Stimulated activated CD4-positive, alpha-beta T cell treated with anti-CD3 and anti-CD28 coated beads, Interleukin-4, amount 100 ng/mL, for 1 hour (primary cell): ENCODE measurements around the gene PAQR6.
A peak's percentile ranks its signal among the peaks of the same experiment; 100 is the strongest.

Source experiments
- DNase-seq: peaks from one replicate; pipeline ENCODE4 v3.0.0-alpha.2; 2020

The PAQR6 gene

GRCh38 chr1:156262461-156263287 is 14.8 kb upstream of the PAQR6 start:
- no peak for DNase-seq

GRCh38 chr1:156260896-156261295 is 13.0 kb upstream of the PAQR6 start:
- DNase-seq = no peak

GRCh38 chr1:156259805-156260204 is 11.9 kb upstream of the PAQR6 start:
- DNase-seq = no peak

- DNase-seq = no peak
Observed at GRCh38 chr1:156258859-156259258, 11.0 kb upstream of the PAQR6 start.

- no peak for DNase-seq
Observed at GRCh38 chr1:156257711-156258110, 9.9 kb upstream of the PAQR6 start.

- no peak for DNase-seq
Observed at GRCh38 chr1:156253634-156254033, 5.8 kb upstream of the PAQR6 start.

GRCh38 chr1:156251527-156251926 is 3.7 kb upstream of the PAQR6 start:
- DNase-seq = no peak

GRCh38 chr1:156249593-156249992 is 1.7 kb upstream of the PAQR6 start:
- DNase-seq = no peak

GRCh38 chr1:156248323-156248683 is 447 bp upstream of the PAQR6 start:
- DNase-seq = no peak

- no peak for DNase-seq
Observed at GRCh38 chr1:156246781-156247459, 936 bp downstream of the PAQR6 start.

GRCh38 chr1:156246241-156246780 is 1.5 kb downstream of the PAQR6 start:
- no peak for DNase-seq

- DNase-seq = peak; percentile 41
Observed at GRCh38 chr1:156245451-156246232, 2.2 kb downstream of the PAQR6 start.

- DNase-seq = no peak
Observed at GRCh38 chr1:156244712-156245111, 3.1 kb downstream of the PAQR6 start.

GRCh38 chr1:156244126-156244525 is 3.7 kb downstream of the PAQR6 start:
- no peak for DNase-seq

- DNase-seq = no peak
Observed at GRCh38 chr1:156242738-156243137, 5.1 kb downstream of the PAQR6 start.

GRCh38 chr1:156241926-156242325 is 5.9 kb downstream of the PAQR6 start, which contains the start of gene BGLAP:
Gene BGLAP, plus strand, starts transcription at chr1:156242184. Its CDS starts 48 bp downstream, at chr1:156242232.
- no peak for DNase-seq

GRCh38 chr1:156241311-156241811 is 6.5 kb downstream of the PAQR6 start:
- DNase-seq = no peak

- DNase-seq = no peak
Observed at GRCh38 chr1:156238248-156238647, 9.6 kb downstream of the PAQR6 start.

- no peak for DNase-seq
Observed at GRCh38 chr1:156236164-156236563, 11.7 kb downstream of the PAQR6 start.

- no peak for DNase-seq
Observed at GRCh38 chr1:156233426-156234127, 14.3 kb downstream of the PAQR6 start.

- DNase-seq = no peak
Observed at GRCh38 chr1:156232201-156232894, 15.5 kb downstream of the PAQR6 start.

- DNase-seq = no peak
Observed at GRCh38 chr1:156230473-156230837, 17.4 kb downstream of the PAQR6 start.
